NCI-H1105 (cell line): ENCODE measurements around the gene BSG.
"Not testable (repeated sequence)": the region's sequence is repeated elsewhere in the genome, so short reads cannot be mapped to it uniquely, and the experiment has no call there.

Experiments
- DNase-seq: peaks from one replicate; lab custom pipeline; 2025; lab: John Stamatoyannopoulos, UW

The BSG gene

GRCh38 chr19:572743-573518 is 535 bp downstream of the BSG start:
- no peak for DNase-seq

- no peak for DNase-seq
These were observed 1.1 kb downstream of the BSG start for GRCh38 chr19:573519-573825.

DNA sequence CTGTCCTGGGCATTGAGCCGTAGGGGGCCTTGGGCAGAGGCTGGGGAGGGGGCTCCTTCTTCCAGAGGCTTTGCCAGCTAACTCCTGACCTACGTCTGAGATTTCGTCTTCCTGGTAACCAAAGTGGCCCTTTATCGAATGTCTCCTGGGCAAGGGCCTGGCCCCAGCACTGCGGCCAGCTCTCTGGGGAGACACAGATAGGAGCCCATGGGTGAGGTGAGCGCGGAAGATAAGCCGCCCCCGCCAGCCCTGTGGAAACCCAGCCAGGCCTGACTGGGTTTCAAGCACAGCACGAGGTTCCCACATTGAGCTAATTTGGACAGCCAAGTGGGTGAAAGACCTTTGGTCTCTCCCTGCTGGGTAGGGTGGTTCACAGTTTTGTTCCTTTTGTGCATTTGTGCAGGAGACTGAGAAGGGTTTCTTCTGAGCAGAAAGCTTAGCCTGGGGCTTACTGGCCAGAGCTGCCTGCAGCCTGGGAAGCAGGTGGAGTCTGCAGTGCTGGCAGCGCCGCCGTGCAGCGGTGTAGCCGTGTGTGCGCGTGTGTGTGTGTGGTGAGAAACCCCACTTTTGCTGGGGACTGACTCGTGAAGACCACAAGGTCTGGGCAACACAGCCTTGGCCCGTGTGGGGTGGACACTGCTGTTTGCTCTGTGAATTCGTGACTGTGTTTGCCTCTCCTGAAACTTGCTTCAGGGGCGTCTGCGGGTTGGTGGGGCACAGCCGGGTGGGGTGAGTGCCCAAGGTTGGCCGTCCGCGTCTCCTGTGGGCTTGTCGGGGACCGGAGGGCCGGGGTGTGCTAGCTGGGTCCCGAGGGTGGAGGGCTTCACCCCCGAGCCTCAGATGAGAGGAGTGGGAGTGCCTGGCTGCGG is 2.5 kb downstream of the BSG start:
- no peak for DNase-seq

- no peak for DNase-seq
These were observed 3.4 kb downstream of the BSG start for GRCh38 chr19:575527-576506.

DNA sequence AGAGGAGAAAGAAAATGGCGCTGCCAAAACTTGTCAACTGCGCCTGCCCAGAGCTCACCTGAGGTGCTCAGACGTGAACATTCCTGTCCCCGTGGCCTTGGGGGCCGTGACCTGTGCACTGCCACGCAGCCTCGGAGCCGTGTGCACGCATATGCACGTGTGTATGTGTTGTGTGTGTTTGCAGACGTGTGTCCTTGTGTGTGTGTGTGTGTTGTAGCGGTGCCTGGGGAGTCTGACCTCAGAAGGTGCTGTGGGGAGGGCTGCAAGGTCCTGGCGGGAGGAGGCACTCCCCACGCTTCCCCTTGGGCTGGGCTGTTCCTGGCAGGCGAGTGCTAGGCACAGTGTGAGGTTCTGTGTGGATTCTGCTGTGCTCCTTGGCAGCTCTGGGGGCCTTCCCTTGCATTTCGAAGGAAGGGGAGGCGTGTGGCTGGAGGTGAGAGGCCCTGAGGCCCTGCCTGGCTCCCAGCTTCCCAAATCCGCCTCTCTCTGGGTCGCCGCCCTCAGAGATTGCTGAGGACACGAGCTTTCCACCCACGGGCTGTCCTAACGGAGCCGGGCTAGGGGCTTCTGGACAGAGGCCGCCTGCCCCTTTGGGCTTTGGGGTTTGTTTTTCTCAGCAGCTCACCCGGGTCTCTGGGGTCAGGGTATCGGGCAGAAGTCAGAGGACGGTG is 4.5 kb downstream of the BSG start:
- no peak for DNase-seq

GRCh38 chr19:577439-578392 is 5.3 kb downstream of the BSG start:
- no peak for DNase-seq

- DNase-seq = no peak
These were observed 6.9 kb downstream of the BSG start for GRCh38 chr19:579111-579841.

GRCh38 chr19:579842-580155 is 7.4 kb downstream of the BSG start:
- no peak for DNase-seq

DNA sequence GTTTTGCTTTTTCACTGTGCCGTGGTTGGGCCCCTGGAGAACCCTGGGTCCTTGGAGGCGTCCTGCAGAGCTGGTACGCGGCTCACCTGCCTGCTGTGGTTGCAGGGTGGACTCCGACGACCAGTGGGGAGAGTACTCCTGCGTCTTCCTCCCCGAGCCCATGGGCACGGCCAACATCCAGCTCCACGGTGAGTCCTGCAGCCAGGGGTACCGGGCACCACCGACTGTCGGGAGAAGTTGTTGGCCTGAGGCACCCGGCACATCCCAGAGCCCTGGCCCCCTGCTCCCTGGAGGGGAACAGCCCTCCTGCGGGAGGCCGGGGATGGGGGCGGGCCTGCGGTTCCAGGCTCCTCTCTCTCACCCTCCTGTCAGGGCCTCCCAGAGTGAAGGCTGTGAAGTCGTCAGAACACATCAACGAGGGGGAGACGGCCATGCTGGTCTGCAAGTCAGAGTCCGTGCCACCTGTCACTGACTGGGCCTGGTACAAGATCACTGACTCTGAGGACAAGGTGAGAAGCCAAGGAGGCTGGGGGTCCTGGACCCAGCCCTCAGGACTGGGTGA is 8.0 kb downstream of the BSG start:
- DNase-seq = no peak

DNA sequence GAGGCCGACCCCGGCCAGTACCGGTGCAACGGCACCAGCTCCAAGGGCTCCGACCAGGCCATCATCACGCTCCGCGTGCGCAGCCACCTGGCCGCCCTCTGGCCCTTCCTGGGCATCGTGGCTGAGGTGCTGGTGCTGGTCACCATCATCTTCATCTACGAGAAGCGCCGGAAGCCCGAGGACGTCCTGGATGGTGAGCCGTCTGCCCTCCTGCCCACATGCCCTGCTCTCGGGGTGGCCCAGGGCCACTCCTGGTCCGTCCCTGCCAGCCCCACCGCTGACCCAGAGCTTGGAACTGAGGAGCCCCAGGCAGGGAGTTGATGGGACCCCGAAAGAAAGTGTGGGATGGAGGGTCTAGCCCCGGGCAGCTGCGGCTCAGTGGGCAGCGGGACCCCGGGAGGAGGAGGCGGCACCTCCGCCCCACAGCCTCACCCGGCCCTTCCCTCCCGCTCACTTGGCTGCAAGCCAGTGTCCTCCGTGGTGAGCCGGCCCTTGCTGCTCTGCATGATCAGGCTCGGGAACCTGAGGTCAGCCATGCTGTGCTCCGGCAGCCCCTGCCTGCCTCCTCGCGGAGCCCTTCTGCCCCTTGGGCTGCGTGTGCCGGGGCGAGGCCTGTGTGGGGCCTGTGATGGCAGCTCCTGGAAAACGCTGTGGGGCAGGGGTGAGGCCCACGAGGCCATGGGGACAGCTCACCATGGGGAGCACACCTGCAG is 9.2 kb downstream of the BSG start:
- DNase-seq = no peak

- no peak for DNase-seq
These were observed 10.3 kb downstream of the BSG start for GRCh38 chr19:582497-583197.

DNA sequence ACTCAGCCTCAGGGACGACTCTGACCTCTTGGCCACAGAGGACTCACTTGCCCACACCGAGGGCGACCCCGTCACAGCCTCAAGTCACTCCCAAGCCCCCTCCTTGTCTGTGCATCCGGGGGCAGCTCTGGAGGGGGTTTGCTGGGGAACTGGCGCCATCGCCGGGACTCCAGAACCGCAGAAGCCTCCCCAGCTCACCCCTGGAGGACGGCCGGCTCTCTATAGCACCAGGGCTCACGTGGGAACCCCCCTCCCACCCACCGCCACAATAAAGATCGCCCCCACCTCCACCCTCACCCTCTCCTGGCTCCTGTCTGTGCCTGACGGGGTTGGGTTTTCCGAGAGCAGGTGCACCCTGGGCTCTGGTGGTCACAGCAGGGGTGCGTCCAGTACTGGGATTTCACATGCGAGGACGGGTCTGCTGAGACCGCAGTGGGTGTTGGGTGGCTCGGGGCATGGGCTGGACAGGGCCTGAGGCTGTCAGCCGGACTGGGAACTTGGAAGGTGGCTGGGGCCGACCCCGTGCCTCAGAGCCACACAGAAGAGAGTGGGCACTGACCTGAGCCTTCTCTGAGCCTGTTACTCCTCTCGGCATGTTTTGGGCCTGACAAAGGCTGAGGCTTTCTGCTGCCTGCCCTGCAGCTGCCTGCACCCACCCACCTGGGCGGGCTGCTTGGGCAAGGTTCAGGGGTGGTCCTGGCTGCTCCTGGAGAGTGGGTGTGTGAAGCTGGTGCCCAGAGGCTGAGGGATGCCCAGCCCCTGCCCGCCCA is 11.0 kb downstream of the BSG start:
- no peak for DNase-seq

- no peak for DNase-seq
These were observed 11.5 kb downstream of the BSG start for GRCh38 chr19:583968-584239.

DNA sequence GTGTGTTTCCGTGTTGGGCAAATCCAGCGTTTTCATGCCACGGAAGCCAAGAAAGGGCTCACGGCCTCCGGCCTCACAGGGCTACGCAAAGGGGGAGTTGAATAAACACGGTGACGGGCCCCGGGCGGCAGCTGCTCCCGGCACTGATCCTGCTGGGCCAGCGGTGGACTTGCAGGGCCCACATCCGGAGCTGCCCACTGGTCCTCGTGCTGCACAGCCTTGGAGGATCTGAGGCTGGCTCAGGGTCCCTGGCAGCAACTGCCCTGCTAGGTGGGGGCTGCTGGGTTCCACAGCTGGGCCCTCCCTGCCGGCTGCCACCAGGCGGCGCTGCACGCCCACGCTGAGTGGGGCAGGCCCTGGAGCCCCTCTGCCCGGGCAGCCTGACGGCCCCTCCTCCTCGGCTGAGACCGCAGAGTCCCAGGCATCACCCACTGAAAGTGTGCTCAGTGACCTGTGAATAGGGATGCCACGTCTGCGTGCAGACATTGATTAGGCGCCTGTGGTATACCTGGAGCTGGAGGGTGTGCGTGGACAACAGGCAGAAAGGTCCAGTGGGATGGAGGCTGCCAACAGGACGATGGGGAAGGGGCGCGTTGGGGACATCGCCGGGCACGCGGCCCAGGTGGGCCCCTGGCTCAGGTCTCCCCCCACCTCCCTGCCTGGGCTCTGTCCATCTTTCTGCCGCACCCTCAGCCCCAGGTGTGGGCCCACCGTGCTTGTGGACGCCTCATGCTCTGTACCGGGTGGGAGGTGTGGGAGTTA is 12.0 kb downstream of the BSG start:
- DNase-seq = no peak

- not testable (repeated sequence) for DNase-seq
These were observed 12.8 kb downstream of the BSG start for GRCh38 chr19:585146-585545.

DNA sequence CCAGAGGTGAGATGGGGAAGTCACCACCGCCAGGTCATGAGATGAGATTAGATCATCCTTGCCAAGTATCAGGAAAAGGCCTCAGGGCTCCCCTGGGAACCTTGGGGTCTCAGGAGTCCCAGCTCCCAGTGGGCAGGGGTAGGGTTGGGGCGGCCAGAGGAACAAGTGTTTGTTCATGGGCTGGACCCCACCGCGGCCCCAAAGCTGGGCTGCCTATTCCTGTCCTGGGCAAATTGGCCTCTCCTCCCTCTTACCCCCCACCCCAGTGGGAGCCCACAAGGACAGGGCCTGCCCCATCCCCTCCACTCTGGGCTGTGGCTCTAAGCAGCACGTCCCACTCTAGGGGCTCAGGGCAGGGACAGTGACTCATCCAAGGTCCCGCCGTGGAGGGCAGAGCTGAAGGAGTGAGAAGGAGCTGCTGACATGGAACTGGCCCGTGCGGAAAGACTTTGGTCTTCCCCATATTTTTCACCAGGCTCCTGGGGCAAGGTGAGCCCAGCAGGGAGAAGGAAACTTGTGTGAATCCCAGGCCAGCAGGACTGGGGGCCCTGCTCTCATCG is 13.2 kb downstream of the BSG start:
- no peak for DNase-seq
